Breast epithelium (tissue), 4 donors: ENCODE results near the gene GPR143. TPM values are rescaled to one million over a fixed set of nuclear protein-coding genes. Genes with fewer than 3 reads are reported as not detected.

ENCODE experiments used
- DNase-seq, 2 donors: peaks; one replicate each; pipeline ENCODE4 v3.0.0-alpha.2; 2019; ENCODE audit warnings: low spot score in 2 of 2
- H3K27ac ChIP-seq, 2 donors: fragments of 200-600 bp; sonication (generic) in 1 of 2; one replicate each; pipeline ENCODE4 v1.5.1; 2016 to 2019; ENCODE audit warnings: mild to moderate bottlenecking in 1 of 2
- H3K27me3 ChIP-seq, 2 donors: fragments of 200-600 bp; sonication (generic) in 1 of 2; one replicate each; pipeline versions ENCODE4 v1.5.1 to v1.6.0; 2017 to 2019; ENCODE audit warnings: control low read depth in 1 of 2, mild to moderate bottlenecking in 1 of 2
- H3K36me3 ChIP-seq: fragments of 200-600 bp; one replicate; pipeline ENCODE4 v1.5.1; 2019
- H3K4me1 ChIP-seq, 2 donors: fragments of 200-600 bp; sonication (generic); one replicate each; pipeline ENCODE4 v1.5.1; 2016 to 2019; ENCODE audit warnings: control low read depth in 1 of 2
- H3K4me3 ChIP-seq, 3 donors: fragments of 200-600 bp; sonication (generic); 1 replicate in 2 of 3; 2 replicates in 1 of 3; pipeline ENCODE4 v1.5.1; 2016 to 2019; ENCODE audit warnings: mild to moderate bottlenecking in 3 of 3, moderate library complexity in 2 of 3
- H3K9me3 ChIP-seq, 2 donors: fragments of 200-600 bp; sonication (generic) in 1 of 2; one replicate each; pipeline ENCODE4 v1.5.1; 2016 to 2019; ENCODE audit warnings: control low read depth in 1 of 2
- CTCF ChIP-seq, 3 donors: fragments of 450-650 bp; IDR thresholded peaks; one replicate each; pipeline ENCODE4 v1.5.1; 2016 to 2017; ENCODE audit warnings: antibody characterized with exemption in 3 of 3, mild to moderate bottlenecking in 3 of 3, moderate library complexity in 3 of 3
- POLR2A ChIP-seq: fragments of 450-650 bp; IDR thresholded peaks from one replicate; pipeline ENCODE4 v1.6.1; 2016; ENCODE audit warnings: antibody characterized with exemption, mild to moderate bottlenecking, moderate library complexity
- POLR2AphosphoS5 ChIP-seq, 3 donors: sonication (generic); formaldehyde crosslinking; IDR thresholded peaks; one replicate each; pipeline ENCODE4 v1.6.1; 2017; ENCODE audit warnings: antibody characterized with exemption in 3 of 3
- intact Hi-C: fragments of 100-400 bp; cut with DNase I; formaldehyde crosslinking; loops from one replicate; pipeline ENCODE4 v1.15.1; 2023; ENCODE audit warnings: low total_unique reads
- total RNA-seq, 3 donors: library from RNA; depleted of rRNA; stranded (reverse); fragments of >200 nt; gene quantifications; one replicate each; pipeline ENCODE4 v1.1.0, GENCODE V29; 2016

Gene GPR143
- total RNA-seq, 3 donors from 2014 or later: 3.4 to 3.6 TPM; not detected in 1

GRCh38 chrX:9688833-9689232, 76.8 kb downstream of the GPR143 start:
- Histone ChIP-seq H3K27ac (no peak overlapping the region), H3K27me3 (peaks cover 0 to 9% of the 10 kb centered on the region in 2 donors), H3K4me1 (no peaks in the 10 kb centered on the region), H3K9me3 (no peaks in the 10 kb centered on the region), H3K4me3 (no peak overlapping the region), H3K36me3 (no peaks in the 10 kb centered on the region)
- no peak for TF ChIP-seq POLR2A
- TF ChIP-seq CTCF (IDR thresholded peaks at IDR 0.05): no peak
- no peak for TF ChIP-seq POLR2AphosphoS5 (IDR thresholded peaks at IDR 0.05)
- intact Hi-C loops: loop anchor here (5.0 kb wide), 1 partner anchor 312 kb away; no protein-coding TSS in a partner anchor
- no peak for DNase-seq

GRCh38 chrX:9687899-9688298, 77.7 kb downstream of the GPR143 start:
- TF ChIP-seq POLR2A (no peak), CTCF (IDR thresholded peaks at IDR 0.05) (no peak), POLR2AphosphoS5 (IDR thresholded peaks at IDR 0.05) (no peak)
- Histone ChIP-seq H3K4me3 (no peak overlapping the region), H3K9me3 (no peaks in the 10 kb centered on the region), H3K27me3 (peaks cover 0 to 9% of the 10 kb centered on the region in 2 donors), H3K36me3 (no peaks in the 10 kb centered on the region), H3K27ac (no peak overlapping the region), H3K4me1 (no peaks in the 10 kb centered on the region)
- intact Hi-C loops: loop anchor here (5.0 kb wide), 1 partner anchor 311 kb away; no protein-coding TSS in a partner anchor
- DNase-seq: no peak

GRCh38 chrX:9683350-9683749, 82.3 kb downstream of the GPR143 start:
- intact Hi-C loops: no loop called here
- no peaks in the 10 kb centered on the region for H3K36me3 ChIP-seq
- no peaks in the 10 kb centered on the region for H3K4me1 ChIP-seq
- no peak overlapping the region for H3K4me3 ChIP-seq
- TF ChIP-seq POLR2AphosphoS5 (IDR thresholded peaks at IDR 0.05) (no peak), POLR2A (no peak), CTCF (IDR thresholded peaks at IDR 0.05) (no peak)
- no peak for DNase-seq
- H3K9me3 ChIP-seq: no peaks in the 10 kb centered on the region
- H3K27me3 ChIP-seq: no peaks in the 10 kb centered on the region
- H3K27ac ChIP-seq: no peak overlapping the region

GRCh38 chrX:9682861-9683260, 82.8 kb downstream of the GPR143 start:
- DNase-seq: no peak
- TF ChIP-seq POLR2AphosphoS5 (IDR thresholded peaks at IDR 0.05) (no peak), POLR2A (no peak), CTCF (IDR thresholded peaks at IDR 0.05) (no peak)

GRCh38 chrX:9682456-9682855, 83.2 kb downstream of the GPR143 start:
- Histone ChIP-seq H3K27me3 (no peaks in the 10 kb centered on the region), H3K36me3 (no peaks in the 10 kb centered on the region), H3K27ac (no peak overlapping the region), H3K4me3 (no peak overlapping the region), H3K9me3 (no peaks in the 10 kb centered on the region), H3K4me1 (no peaks in the 10 kb centered on the region)
- DNase-seq: no peak
- no peak for TF ChIP-seq POLR2AphosphoS5 (IDR thresholded peaks at IDR 0.05)
- TF ChIP-seq CTCF (IDR thresholded peaks at IDR 0.05): no peak
- no peak for TF ChIP-seq POLR2A
- intact Hi-C loops: no loop called here

More at GRCh38 chrX:9682861-9683260, 82.8 kb downstream of the GPR143 start:
- no peaks in the 10 kb centered on the region for H3K36me3 ChIP-seq
- no peak overlapping the region for H3K27ac ChIP-seq
- no peaks in the 10 kb centered on the region for H3K4me1 ChIP-seq
- no peak overlapping the region for H3K4me3 ChIP-seq
- H3K9me3 ChIP-seq: no peaks in the 10 kb centered on the region
- no peaks in the 10 kb centered on the region for H3K27me3 ChIP-seq
- intact Hi-C loops: no loop called here
